HL-60 (cell line): ENCODE measurements around the gene PFN4.

Experiments
- DNase-seq, 2 experiments: peaks; one replicate each; pipeline ENCODE4 v3.0.0-alpha.2; 2010 to 2020; ENCODE audit warnings: low read depth in 1 of 2, low spot score in 1 of 2
- H3K27ac ChIP-seq: fragments of 250-450 bp; sonication (Bioruptor Pico); replicated peaks from 2 replicates; pipeline ENCODE4 v1.5.1; 2020; ENCODE audit warnings: mild to moderate bottlenecking, moderate library complexity
- H3K27me3 ChIP-seq: fragments of 250-450 bp; sonication (Bioruptor Pico); 2 replicates; pipeline ENCODE4 v1.5.1; 2021; ENCODE audit warnings: mild to moderate bottlenecking, moderate library complexity; ENCODE audit not compliant: insufficient read depth, poor library complexity, severe bottlenecking
- H3K4me3 ChIP-seq: replicated peaks from 2 replicates; pipeline ENCODE4 v1.5.1; 2011; ENCODE audit warnings: mild to moderate bottlenecking, control low read depth, low read length; ENCODE audit not compliant: insufficient read depth
- GABPA ChIP-seq: IDR thresholded peaks from 2 replicates; pipeline ENCODE4 v1.6.1; 2012; ENCODE audit warnings: low read depth
- POLR2AphosphoS5 ChIP-seq: IDR thresholded peaks from 2 replicates; pipeline ENCODE4 v1.6.1; 2012; ENCODE audit warnings: low read depth
- REST ChIP-seq: IDR thresholded peaks from 2 replicates; pipeline ENCODE4 v1.6.1; 2012; ENCODE audit warnings: low read depth; ENCODE audit not compliant: insufficient replicate concordance
- SPI1 ChIP-seq: IDR thresholded peaks from 2 replicates; pipeline ENCODE4 v1.6.1; 2012; ENCODE audit warnings: low read depth, mild to moderate bottlenecking, borderline replicate concordance
- long read RNA-seq: library from polyadenylated mRNA; unstranded; transcript quantifications from one replicate; pipeline ENCODE4 v2.0.0, GENCODE V29; 2020
- TF ChIP-seq, protein P1 (sequence below): IDR thresholded peaks from one replicate; pipeline ENCODE4 v1.5.1; 2011; ENCODE audit warnings: low read length, control low read depth, inconsistent platforms; ENCODE audit not compliant: insufficient read depth

The PFN4 gene
- long read RNA-seq, partial matches to known transcripts = 0 of 1 reads
- long read RNA-seq, other reads (novel, unspliced or antisense) = 1 of 1 reads

GRCh38 chr2:24123195-24123921 lies at the start of gene PFN4, which contains the start of gene FAM228B:
Gene PFN4 (minus strand): TSS chr2:24123334. CDS start chr2:24122535, 799 bp downstream.
Gene FAM228B (plus strand): TSS chr2:24123469. CDS start chr2:24124362, 893 bp downstream.
- H3K27ac ChIP-seq = peak within 1 kb of the TSS; percentile 50

GRCh38 chr2:24169023-24169422 lies 45.9 kb upstream of the PFN4 start:
- no peak for DNase-seq
- TF ChIP-seq POLR2AphosphoS5 = no peak
- TF ChIP-seq, protein P1, sequence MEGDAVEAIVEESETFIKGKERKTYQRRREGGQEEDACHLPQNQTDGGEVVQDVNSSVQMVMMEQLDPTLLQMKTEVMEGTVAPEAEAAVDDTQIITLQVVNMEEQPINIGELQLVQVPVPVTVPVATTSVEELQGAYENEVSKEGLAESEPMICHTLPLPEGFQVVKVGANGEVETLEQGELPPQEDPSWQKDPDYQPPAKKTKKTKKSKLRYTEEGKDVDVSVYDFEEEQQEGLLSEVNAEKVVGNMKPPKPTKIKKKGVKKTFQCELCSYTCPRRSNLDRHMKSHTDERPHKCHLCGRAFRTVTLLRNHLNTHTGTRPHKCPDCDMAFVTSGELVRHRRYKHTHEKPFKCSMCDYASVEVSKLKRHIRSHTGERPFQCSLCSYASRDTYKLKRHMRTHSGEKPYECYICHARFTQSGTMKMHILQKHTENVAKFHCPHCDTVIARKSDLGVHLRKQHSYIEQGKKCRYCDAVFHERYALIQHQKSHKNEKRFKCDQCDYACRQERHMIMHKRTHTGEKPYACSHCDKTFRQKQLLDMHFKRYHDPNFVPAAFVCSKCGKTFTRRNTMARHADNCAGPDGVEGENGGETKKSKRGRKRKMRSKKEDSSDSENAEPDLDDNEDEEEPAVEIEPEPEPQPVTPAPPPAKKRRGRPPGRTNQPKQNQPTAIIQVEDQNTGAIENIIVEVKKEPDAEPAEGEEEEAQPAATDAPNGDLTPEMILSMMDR = no peak
- no peak for TF ChIP-seq REST
- no peak for TF ChIP-seq SPI1
- TF ChIP-seq GABPA = no peak
- H3K4me3 ChIP-seq = no peak overlapping the region
- H3K27me3 ChIP-seq = no peaks in the 10 kb centered on the region
- H3K27ac ChIP-seq = no peak overlapping the region

More at GRCh38 chr2:24123195-24123921, at the start of gene PFN4, which contains the start of gene FAM228B:
- peak; percentile 42; the same call in 1 of the 2 replicates for TF ChIP-seq POLR2AphosphoS5
- TF ChIP-seq GABPA = no peak
- TF ChIP-seq SPI1 = 0 out of 2 replicates have a peak, but pooled peaks have one; percentile 20
- no peak for TF ChIP-seq REST
- TF ChIP-seq, protein P1 = no peak
- DNase-seq = peak; percentile 49 to 87
- Histone ChIP-seq H3K4me3 (peak within 1 kb of the TSS; percentile 80), H3K27me3 (no peaks in the 10 kb centered on the region)

DNA sequence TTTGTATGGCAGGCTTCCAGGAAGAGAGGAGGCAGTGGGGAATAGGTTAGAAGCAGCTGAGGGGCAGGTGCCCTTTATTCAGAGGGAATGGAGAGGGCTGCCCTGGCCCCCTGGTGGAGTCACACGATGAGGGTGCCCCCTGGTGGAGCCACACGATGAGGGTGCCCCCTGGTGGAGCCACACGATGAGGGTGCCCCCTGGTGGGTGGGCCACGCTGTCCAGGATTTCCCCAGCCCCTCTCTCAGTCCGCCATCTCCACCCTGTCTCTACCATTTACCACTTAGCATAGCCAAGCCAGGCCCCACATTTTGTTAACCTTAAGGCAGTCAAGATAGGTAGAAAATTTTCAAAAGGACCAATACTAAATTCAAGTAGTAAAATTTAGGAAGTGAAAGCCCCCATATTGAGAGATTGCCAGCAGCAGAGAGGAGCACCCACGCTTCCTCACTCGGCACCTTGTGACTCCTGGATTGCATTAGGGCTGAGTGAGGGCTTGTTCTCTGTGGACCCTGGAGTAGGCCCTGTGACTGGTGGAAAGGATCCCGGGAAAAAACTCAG lies 41.4 kb upstream of the PFN4 start:
- Histone ChIP-seq H3K27me3 (no peaks in the 10 kb centered on the region), H3K27ac (no peak overlapping the region), H3K4me3 (no peak overlapping the region)
- peak in 1 of 2 experiments; percentile 17 for DNase-seq
- TF ChIP-seq, protein P1 = peak; percentile 17
- TF ChIP-seq POLR2AphosphoS5 (no peak), REST (no peak), SPI1 (0 out of 2 replicates have a peak, but pooled peaks have one; percentile 12), GABPA (no peak)
